ENCODE results near the gene MAP1A. TPM values are rescaled to one million over a fixed set of nuclear protein-coding genes. Genes with fewer than 3 reads are reported as not detected.

The MAP1A gene
- total and polyA plus RNA-seq, 2 experiments from 2014 or later = 0.81 to 2.0 TPM

- no peaks in the 10 kb centered on the region for H3K4me1 ChIP-seq (ENCODE audit: insufficient read depth)
- H3K36me3 Mint-ChIP-seq (ENCODE audit: low read depth) = no peaks in the 10 kb centered on the region
- ATAC-seq (no peak), DNase-seq (ENCODE audit: low spot score) (no peak)
- no peak overlapping the region for H3K4me3 Mint-ChIP-seq
- H3K27me3 ChIP-seq (ENCODE audit: insufficient read depth) = no peaks in the 10 kb centered on the region
- H3K27me3 Mint-ChIP-seq (ENCODE audit: insufficient read depth, low read depth, poor library complexity) = peaks cover 5% of the 10 kb centered on the region
- TF ChIP-seq EZH2 (IDR thresholded peaks at IDR 0.05; ENCODE audit: low read depth, unreplicated experiment) = no peak
- H3F3A ChIP-seq (replicated peaks; ENCODE audit: low read depth) = no peaks in the 10 kb centered on the region
- H3K4me2 ChIP-seq = no peak overlapping the region
- H3K27ac ChIP-seq (ENCODE audit: low read depth) = no peak overlapping the region
- H4K20me1 ChIP-seq (replicated peaks; ENCODE audit: insufficient read depth) = no peaks in the 10 kb centered on the region
- H3K4me1 Mint-ChIP-seq = no peaks in the 10 kb centered on the region
- H2AFZ ChIP-seq = no peak overlapping the region
- no peaks in the 10 kb centered on the region for H3K79me2 ChIP-seq (replicated peaks; ENCODE audit: insufficient read depth)
- no peaks in the 10 kb centered on the region for H3K36me3 ChIP-seq (ENCODE audit: insufficient read depth)
- no peaks in the 10 kb centered on the region for H3K9me3 Mint-ChIP-seq
- H3K4me3 ChIP-seq = no peak overlapping the region
- no peaks in the 10 kb centered on the region for H3K9me2 ChIP-seq (ENCODE audit: insufficient read depth)
- no peak overlapping the region for H3K27ac Mint-ChIP-seq
Observed at GRCh38 chr15:43499635-43500034, 17.8 kb upstream of the MAP1A start.

GRCh38 chr15:43505738-43506137 is 11.7 kb upstream of the MAP1A start:
- peaks cover 11% of the 10 kb centered on the region for H3K27me3 Mint-ChIP-seq (ENCODE audit: insufficient read depth, low read depth, poor library complexity)
- H2AFZ ChIP-seq = no peak overlapping the region
- H3K9me3 Mint-ChIP-seq = no peaks in the 10 kb centered on the region
- H3K79me2 ChIP-seq (replicated peaks; ENCODE audit: insufficient read depth) = no peaks in the 10 kb centered on the region
- peaks cover 10% of the 10 kb centered on the region for H3K4me1 ChIP-seq (ENCODE audit: insufficient read depth)
- no peak overlapping the region for H3K4me2 ChIP-seq
- no peak for DNase-seq (ENCODE audit: low spot score)
- no peak overlapping the region for H3K4me3 ChIP-seq
- no peak for ATAC-seq
- no peaks in the 10 kb centered on the region for H3K36me3 Mint-ChIP-seq (ENCODE audit: low read depth)
- no peaks in the 10 kb centered on the region for H4K20me1 ChIP-seq (replicated peaks; ENCODE audit: insufficient read depth)
- H3K27ac Mint-ChIP-seq = no peak overlapping the region
- H3K27ac ChIP-seq (ENCODE audit: low read depth) = no peak overlapping the region
- peaks cover 12% of the 10 kb centered on the region for H3K4me1 Mint-ChIP-seq
- TF ChIP-seq POLR2AphosphoS5 (IDR thresholded peaks at IDR 0.05; ENCODE audit: low read depth) (no peak), STAT1 (IDR thresholded peaks at IDR 0.05; ENCODE audit: unreplicated experiment) (no peak), ETS1 (IDR thresholded peaks at IDR 0.05) (no peak), NANOG (IDR thresholded peaks at IDR 0.05; ENCODE audit: borderline replicate concordance) (no peak), REST (IDR thresholded peaks at IDR 0.05; ENCODE audit: unreplicated experiment) (no peak), EZH2phosphoT487 (IDR thresholded peaks at IDR 0.05; ENCODE audit: unreplicated experiment) (no peak), CREB1 (CRISPR knock-in tag; IDR thresholded peaks at IDR 0.05; ENCODE audit: low read depth) (no peak)
- H3K4me3 Mint-ChIP-seq = no peak overlapping the region
- H3K27me3 ChIP-seq (ENCODE audit: insufficient read depth) = no peaks in the 10 kb centered on the region
- no peaks in the 10 kb centered on the region for H3K9me2 ChIP-seq (ENCODE audit: insufficient read depth)
- H3K36me3 ChIP-seq (ENCODE audit: insufficient read depth) = no peaks in the 10 kb centered on the region
- peaks cover 4% of the 10 kb centered on the region for H3F3A ChIP-seq (replicated peaks; ENCODE audit: low read depth)
